A549 treated with DMSO at 1 μM for 4 hours (cell line): ENCODE measurements around the gene MC5R. TPM values are rescaled to one million over a fixed set of nuclear protein-coding genes. Genes with fewer than 3 reads are reported as not detected.

Experiments used
- total RNA-seq: library from RNA; stranded (reverse); fragments of 200-300 nt; extraction: Qiagen RNA extraction; gene quantifications from 5 replicates; pipeline ENCODE4 v1.2.3, GENCODE V29; 2022; ENCODE audit warnings: low read depth

MC5R gene
- total RNA-seq = not detected in 5 replicates

DNA sequence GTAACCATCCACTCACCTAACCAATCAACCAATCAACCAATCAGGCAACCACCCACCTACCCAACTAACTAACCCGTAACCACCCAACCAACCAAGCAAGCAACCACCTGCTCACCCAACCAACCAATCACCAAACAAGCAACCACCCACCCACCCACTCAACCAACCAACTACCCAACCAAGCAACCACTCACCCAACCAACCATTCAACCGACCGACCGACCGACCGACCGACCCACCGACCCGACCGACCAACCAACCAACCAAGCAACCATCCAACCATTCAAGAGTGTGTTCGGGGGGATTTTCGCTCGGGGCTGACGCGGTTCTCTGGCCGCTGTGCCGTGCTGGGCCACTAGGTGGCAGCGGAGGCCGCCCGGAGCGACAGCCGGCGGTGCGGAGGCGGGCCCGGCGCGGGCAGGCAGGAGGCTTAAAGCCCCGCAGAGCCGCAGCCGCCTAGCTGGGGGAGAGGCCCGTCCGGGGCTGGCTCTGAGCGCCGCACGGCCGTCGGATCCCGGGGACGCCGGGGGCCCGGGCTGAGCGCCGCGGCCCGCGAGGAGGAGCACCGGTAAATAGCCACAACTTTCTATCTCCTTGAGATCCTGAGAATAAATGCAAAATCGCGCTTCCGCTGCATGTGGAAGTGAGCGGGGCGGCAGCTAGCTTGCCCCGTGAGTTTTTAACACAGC lies at the start of gene MC5R:
TSS of gene MC5R (plus strand) at position 443 of the 689 bp plus-strand sequence. CDS start 1,617 bp downstream, outside the sequence.

Other genes with a start within 250 kb of the MC5R start
- gene FAM210A, start 97.6 kb upstream of the MC5R start, total RNA-seq = 20.6 to 28.7 TPM (median 25.7 TPM) in 5 replicates
- gene RNMT, start 97.5 kb upstream of the MC5R start, total RNA-seq = 18.7 to 24.0 TPM (median 21.6 TPM) in 5 replicates
- not detected in 5 replicates for gene MC2R, start 91.4 kb downstream of the MC5R start, total RNA-seq